IMR-90 (cell line): ENCODE data around the gene RIMS1. TPM values are rescaled to one million over a fixed set of nuclear protein-coding genes. Genes with fewer than 3 reads are reported as not detected.

Source experiments
- ATAC-seq: fragments of 200-7000 bp; cut with Tn5 transposase; 2 replicates; pipeline ENCODE4 v1.9.1; 2020; ENCODE audit warnings: low read depth, mild to moderate bottlenecking, moderate library complexity
- BruUV-seq: library from RNA; stranded (reverse); fragments of 400-500 nt; replicated peaks from 2 replicates; lab custom pipeline; 2021; lab: Mats Ljungman, UMichigan
- CTCF ChIA-PET: fragments of 300-600 bp; formaldehyde crosslinking; extraction: SDS; loops from one replicate; lab custom pipeline; 2021; ENCODE audit warnings: antibody characterized with exemption; lab: Yijun Ruan, JAX
- POLR2A ChIA-PET: fragments of 300-600 bp; sonication (Branson Sonifier 250); formaldehyde crosslinking; loops from one replicate; lab custom pipeline; 2022; ENCODE audit warnings: antibody characterized with exemption; ENCODE audit not compliant: unreplicated experiment; lab: Charles Lee
- DNase-seq: peaks from one replicate; pipeline ENCODE4 v3.0.0; 2013
- H2AFZ ChIP-seq: replicated peaks from 2 replicates; pipeline ENCODE3; 2013; ENCODE audit warnings: low read length, mild to moderate bottlenecking; ENCODE audit not compliant: poor library complexity
- H2AK5ac ChIP-seq: 2 replicates; pipeline ENCODE4 v1.6.1; 2013; ENCODE audit warnings: low read depth, low read length, inconsistent platforms
- H2AK9ac ChIP-seq: replicated peaks from 2 replicates; pipeline ENCODE3; 2013; ENCODE audit warnings: mild to moderate bottlenecking, low read depth, low read length, moderate library complexity; ENCODE audit not compliant: poor library complexity
- H2BK120ac ChIP-seq: 2 replicates; pipeline ENCODE4 v1.6.1; 2013; ENCODE audit warnings: low read depth, low read length, inconsistent platforms
- H2BK15ac ChIP-seq: 3 replicates; pipeline ENCODE4 v1.6.1; 2013; ENCODE audit warnings: low read depth, low read length, inconsistent platforms
- H2BK20ac ChIP-seq: 2 replicates; pipeline ENCODE4 v1.6.1; 2013; ENCODE audit warnings: low read depth, mild to moderate bottlenecking, inconsistent platforms, low read length, moderate library complexity
- H2BK5ac ChIP-seq: 2 replicates; pipeline ENCODE4 v1.6.1; 2013; ENCODE audit warnings: mild to moderate bottlenecking, low read depth, low read length, inconsistent platforms; ENCODE audit not compliant: poor library complexity, severe bottlenecking
- H3K14ac ChIP-seq: replicated peaks from 2 replicates; pipeline ENCODE4 v1.6.1; 2013; ENCODE audit warnings: low read depth, low read length, inconsistent platforms
- H3K18ac ChIP-seq: 2 replicates; pipeline ENCODE4 v1.6.1; 2013; ENCODE audit warnings: low read depth, low read length, control low read depth
- H3K23ac ChIP-seq: 2 replicates; pipeline ENCODE4 v1.6.1; 2013; ENCODE audit warnings: low read depth, low read length, inconsistent platforms
- H3K27ac ChIP-seq: 2 replicates; pipeline ENCODE4 v1.5.1; 2013; ENCODE audit warnings: mild to moderate bottlenecking, control low read depth, low read length; ENCODE audit not compliant: insufficient read depth
- H3K27me3 ChIP-seq: 2 replicates; pipeline ENCODE4 v1.6.1; 2013; ENCODE audit warnings: low read length; ENCODE audit not compliant: control insufficient read depth, insufficient read depth
- H3K36me3 ChIP-seq: 2 replicates; pipeline ENCODE4 v1.6.1; 2013; ENCODE audit warnings: low read length, mixed read lengths; ENCODE audit not compliant: control insufficient read depth, insufficient read depth
- H3K4ac ChIP-seq: 2 replicates; pipeline ENCODE4 v1.6.1; 2013; ENCODE audit warnings: low read depth, low read length, inconsistent platforms
- H3K4me1 ChIP-seq: 2 replicates; pipeline ENCODE4 v1.6.1; 2013; ENCODE audit warnings: low read length, mixed read lengths; ENCODE audit not compliant: control insufficient read depth, insufficient read depth
- H3K4me2 ChIP-seq: 2 replicates; pipeline ENCODE4 v1.6.1; 2013; ENCODE audit warnings: low read depth, mild to moderate bottlenecking, control low read depth, low read length, moderate library complexity
- H3K4me3 ChIP-seq: 2 replicates; pipeline ENCODE4 v1.5.1; 2013; ENCODE audit warnings: low read depth, mild to moderate bottlenecking, control low read depth, low read length, moderate library complexity; ENCODE audit not compliant: insufficient read depth
- H3K56ac ChIP-seq: 2 replicates; pipeline ENCODE4 v1.6.1; 2013; ENCODE audit warnings: low read length, inconsistent platforms; ENCODE audit not compliant: insufficient read depth; ENCODE audit errors: extremely low read depth
- H3K79me1 ChIP-seq, 2 experiments: 2 replicates each; pipeline ENCODE4 v1.6.1; 2013; ENCODE audit warnings: low read length in 2 of 2, inconsistent platforms in 1 of 2, low read depth in 1 of 2
- H3K9ac ChIP-seq: 2 replicates; pipeline ENCODE4 v1.6.1; 2013; ENCODE audit warnings: low read depth, low read length, control low read depth
- H3K9me1 ChIP-seq: 2 replicates; pipeline ENCODE4 v1.6.1; 2013; ENCODE audit warnings: low read length, inconsistent platforms; ENCODE audit not compliant: insufficient read depth
- H3K9me3 ChIP-seq: 2 replicates; pipeline ENCODE4 v1.6.1; 2013; ENCODE audit warnings: low read length; ENCODE audit not compliant: control insufficient read depth, insufficient read depth
- H4K20me1 ChIP-seq: 2 replicates; pipeline ENCODE4 v1.6.1; 2013; ENCODE audit warnings: low read length, inconsistent platforms; ENCODE audit not compliant: insufficient read depth
- H4K5ac ChIP-seq: 2 replicates; pipeline ENCODE4 v1.6.1; 2013; ENCODE audit warnings: mild to moderate bottlenecking, low read depth, low read length, control low read depth
- H4K8ac ChIP-seq, 2 experiments: 2 replicates each; pipeline ENCODE4 v1.6.1; 2013; ENCODE audit warnings: low read depth in 2 of 2, low read length in 2 of 2, control low read depth in 1 of 2, inconsistent platforms in 1 of 2
- H4K91ac ChIP-seq: 2 replicates; pipeline ENCODE4 v1.6.1; 2013; ENCODE audit warnings: low read depth, low read length, inconsistent platforms; ENCODE audit not compliant: insufficient read depth
- BHLHE40 ChIP-seq: fragments of 150-350 bp; IDR thresholded peaks from 2 replicates; pipeline ENCODE4 v1.6.1; 2016; ENCODE audit warnings: mild to moderate bottlenecking, low read depth, low read length
- CHD1 ChIP-seq: IDR thresholded peaks from 2 replicates; pipeline ENCODE4 v1.6.1; 2012; ENCODE audit warnings: low read depth, low read length, improper control_type of control experiment
- FOS ChIP-seq: fragments of 150-350 bp; IDR thresholded peaks from 2 replicates; pipeline ENCODE4 v1.6.1; 2016; ENCODE audit warnings: low read depth, low read length
- MXI1 ChIP-seq: IDR thresholded peaks from 2 replicates; pipeline ENCODE4 v1.6.1; 2012; ENCODE audit warnings: low read depth, mild to moderate bottlenecking, low read length, moderate library complexity, borderline replicate concordance
- RCOR1 ChIP-seq: IDR thresholded peaks from 2 replicates; pipeline ENCODE4 v1.6.1; 2012; ENCODE audit warnings: mild to moderate bottlenecking, low read length, improper control_type of control experiment; ENCODE audit not compliant: insufficient replicate concordance
- WGBS, 2 experiments: methylation state at CpG; one replicate each; pipeline versions ENCODE4 v1.1.5 to v1.1.7; 2013; ENCODE audit warnings: missing lambda C conversion rate in 2 of 2; ENCODE audit not compliant: insufficient read length in 1 of 2; ENCODE audit errors: extremely low coverage in 2 of 2; 5-methylcytosine and 5-hydroxymethylcytosine counted together
- dilution Hi-C: fragments of 300-500 bp; cut with HindIII; formaldehyde crosslinking; loops from one replicate; pipeline ENCODE4 v1.14.3; 2018; ENCODE audit warnings: low sequenced_read_pairs; ENCODE audit not compliant: unreplicated experiment
- in situ Hi-C: fragments of 300-500 bp; cut with MboI; formaldehyde crosslinking; loops from 3 replicates; pipeline ENCODE4 v1.14.3; 2019; ENCODE audit warnings: low sequenced_read_pairs, inconsistent platforms, mixed read lengths
- intact Hi-C: fragments of 100-400 bp; cut with micrococcal nuclease; formaldehyde crosslinking; loops from 2 replicates; pipeline ENCODE4 v1.10.0; 2022
- polyA plus RNA-seq, 3 experiments: library from polyadenylated mRNA; depleted of rRNA; stranded (reverse); fragments of >200 nt; gene quantifications; 2 replicates each; pipeline ENCODE4 v1.2.3, GENCODE V29; 2012; ENCODE audit warnings: low replicate concordance in 1 of 3
- total RNA-seq: library from RNA; depleted of rRNA; stranded (reverse); fragments of >200 nt; gene quantifications from 2 replicates; pipeline ENCODE4 v1.2.3, GENCODE V29; 2012

The RIMS1 gene
- total and polyA plus RNA-seq, 2 of the 4 experiments (the other 2 are of a cell fraction), result 0.44 to 3.8 TPM

DNA sequence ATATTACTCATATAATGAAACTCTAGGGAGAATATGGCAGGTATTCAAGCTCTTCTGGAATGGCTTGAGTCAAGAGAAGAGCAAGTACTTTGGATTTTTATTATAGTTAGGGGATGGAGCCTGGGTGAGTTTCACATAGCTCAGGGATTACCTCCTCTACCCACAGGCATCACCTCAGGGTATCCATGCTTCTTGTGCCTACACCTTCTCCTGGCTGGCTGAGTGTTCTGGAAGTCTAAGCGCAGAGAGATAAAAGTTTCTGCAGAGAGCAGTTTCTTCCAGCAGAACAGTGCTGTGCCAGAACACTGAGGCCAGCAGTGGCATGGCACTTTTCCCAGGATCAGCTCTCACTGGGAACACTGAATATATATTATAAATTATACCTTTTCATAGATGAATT is 535.8 kb downstream of the RIMS1 start:
- H2BK20ac ChIP-seq, result peak overlapping the region; percentile 59
- H3K18ac ChIP-seq, result no peak overlapping the region; the same call in 1 of the 2 replicates
- 0 out of 2 replicates have a peak overlapping the region, but pooled peaks have one; percentile 9 for H2AK5ac ChIP-seq
- CTCF ChIA-PET, result interaction anchor here (1.7 kb wide), 1 partner anchor 10 kb away, joined by 5 read pairs; no protein-coding TSS in a partner anchor
- H4K20me1 ChIP-seq, result no peaks in the 10 kb centered on the region
- POLR2A ChIA-PET, result no interaction called here
- in situ Hi-C loops (loop anchor here (25.0 kb wide), 1 partner anchor 915 kb away; no protein-coding TSS in a partner anchor), dilution Hi-C loops (no loop called here), intact Hi-C loops (no loop called here)
- no peaks in the 10 kb centered on the region for H3K27me3 ChIP-seq
- no peak overlapping the region for H3K4me2 ChIP-seq
- H3K9ac ChIP-seq, result no peak overlapping the region
- DNase-seq (peak; percentile 53), ATAC-seq (peak; percentile 8; the same call in 1 of the 2 replicates)
- H4K8ac ChIP-seq, result no peak overlapping the region; a peak in 1 of 4 replicates
- TF ChIP-seq RCOR1 (no peak), CHD1 (no peak), MXI1 (no peak), FOS (no peak), BHLHE40 (no peak)
- peak overlapping the region; percentile 88; the same call in 1 of the 3 replicates for H2BK15ac ChIP-seq
- peak overlapping the region; percentile 44; the same call in 1 of the 2 replicates for H3K14ac ChIP-seq
- H3K4me1 ChIP-seq, result peaks cover 12% of the 10 kb centered on the region
- H2BK120ac ChIP-seq, result peak overlapping the region; percentile 74
- no peaks in the 10 kb centered on the region for H3K79me1 ChIP-seq
- H3K27ac ChIP-seq, result no peak overlapping the region
- H3K4ac ChIP-seq, result peak overlapping the region; percentile 36
- H2BK5ac ChIP-seq, result peak overlapping the region; percentile 82
- peaks cover 6% of the 10 kb centered on the region; the same call in 1 of the 2 replicates for H3K9me1 ChIP-seq
- peak overlapping the region; percentile 35; the same call in 1 of the 2 replicates for H4K91ac ChIP-seq
- BruUV-seq, result no TSS peak
- H4K5ac ChIP-seq, result no peak overlapping the region
- H3K36me3 ChIP-seq, result no peaks in the 10 kb centered on the region
- WGBS, 2 experiments, result no CpG with 5 or more reads among the region's 1 CpG
- H3K9me3 ChIP-seq, result no peaks in the 10 kb centered on the region
- no peak overlapping the region for H3K23ac ChIP-seq
- H3K56ac ChIP-seq, result no peak overlapping the region
- H2AK9ac ChIP-seq, result peak overlapping the region; percentile 11
- peak overlapping the region; percentile 56 for H2AFZ ChIP-seq
- H3K4me3 ChIP-seq, result no peak overlapping the region
